HG03139 (cell line): Measurements from ENCODE around the gene HDX.
"Not testable (repeated sequence)": the region's sequence is repeated elsewhere in the genome, so short reads cannot be mapped to it uniquely, and the experiment has no call there.

Experiments
- ATAC-seq: cut with Tn5 transposase; IDR thresholded peaks from one replicate; pipeline ENCODE4 v1.9.1; 2021; ENCODE audit not compliant: unreplicated experiment

The HDX gene, protein sequence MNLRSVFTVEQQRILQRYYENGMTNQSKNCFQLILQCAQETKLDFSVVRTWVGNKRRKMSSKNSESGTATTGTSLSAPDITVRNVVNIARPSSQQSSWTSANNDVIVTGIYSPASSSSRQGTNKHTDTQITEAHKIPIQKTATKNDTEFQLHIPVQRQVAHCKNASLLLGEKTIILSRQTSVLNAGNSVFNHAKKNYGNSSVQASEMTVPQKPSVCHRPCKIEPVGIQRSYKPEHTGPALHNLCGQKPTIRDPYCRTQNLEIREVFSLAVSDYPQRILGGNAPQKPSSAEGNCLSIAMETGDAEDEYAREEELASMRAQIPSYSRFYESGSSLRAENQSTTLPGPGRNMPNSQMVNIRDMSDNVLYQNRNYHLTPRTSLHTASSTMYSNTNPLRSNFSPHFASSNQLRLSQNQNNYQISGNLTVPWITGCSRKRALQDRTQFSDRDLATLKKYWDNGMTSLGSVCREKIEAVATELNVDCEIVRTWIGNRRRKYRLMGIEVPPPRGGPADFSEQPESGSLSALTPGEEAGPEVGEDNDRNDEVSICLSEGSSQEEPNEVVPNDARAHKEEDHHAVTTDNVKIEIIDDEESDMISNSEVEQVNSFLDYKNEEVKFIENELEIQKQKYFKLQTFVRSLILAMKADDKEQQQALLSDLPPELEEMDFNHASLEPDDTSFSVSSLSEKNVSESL

DNA sequence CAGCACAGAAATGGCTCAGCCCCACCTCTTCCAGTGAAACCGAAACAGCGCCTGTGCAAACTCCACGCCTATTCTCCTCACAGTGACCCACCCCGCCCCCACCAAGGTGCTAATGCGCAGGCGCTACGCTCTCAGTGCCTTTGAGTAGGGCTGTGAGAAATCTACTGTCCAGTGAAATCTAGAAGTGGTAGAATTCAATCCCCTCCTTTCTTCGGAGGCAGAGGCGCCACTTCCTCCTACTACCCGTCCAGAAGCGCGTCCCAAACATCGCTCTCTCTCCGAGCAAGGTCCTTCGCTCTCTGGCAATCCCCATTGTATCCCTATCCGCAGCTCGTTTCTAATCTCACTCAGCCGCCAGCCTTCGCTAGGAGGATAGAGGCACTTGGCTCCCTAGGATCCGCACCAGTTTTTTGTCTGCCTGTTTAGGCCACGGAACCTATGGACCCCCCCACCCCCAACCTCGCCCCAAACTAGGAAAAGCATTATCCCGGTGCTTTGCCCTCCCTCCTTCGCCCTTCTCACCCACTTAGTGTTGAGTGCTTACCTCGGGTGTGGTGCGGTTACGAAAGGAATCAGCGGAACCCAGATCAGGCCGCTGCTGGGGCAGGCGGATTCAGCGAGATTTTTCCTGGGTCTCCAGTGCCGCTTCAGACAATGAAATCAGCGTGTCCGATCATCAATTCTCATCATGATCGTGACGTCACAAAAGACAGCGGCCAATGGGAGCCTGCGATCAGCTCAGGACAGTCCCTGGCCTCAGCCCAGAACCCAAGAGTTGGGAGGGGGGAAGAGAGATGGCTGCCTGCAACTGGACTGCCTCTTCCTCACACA is at the start of gene HDX:
HDX (minus strand) TSS at position 656 of the 831 bp plus-strand sequence. CDS start 27,056 bp downstream, outside the sequence.
- peak; percentile 91 for ATAC-seq

DNA sequence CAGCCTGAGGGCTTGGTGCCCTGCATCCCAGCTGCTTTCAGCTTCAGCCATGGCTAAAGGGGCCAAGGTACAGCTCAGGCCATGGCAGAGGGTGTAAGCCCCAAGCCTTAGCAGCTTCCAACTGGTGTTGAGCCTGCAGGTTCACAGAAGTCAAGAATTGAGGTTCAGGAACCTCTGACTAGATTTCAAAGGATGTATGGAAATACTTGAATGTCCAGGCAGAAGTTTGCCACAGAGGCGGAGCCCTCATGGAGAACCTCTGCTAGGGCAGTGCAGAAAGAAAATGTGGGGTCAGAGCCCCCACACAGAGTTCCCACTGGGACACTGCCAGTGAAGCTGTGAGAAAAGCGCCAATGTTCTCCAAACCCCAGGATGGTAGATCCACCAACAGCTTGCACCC is 39.1 kb upstream of the HDX start:
- not testable (repeated sequence) for ATAC-seq

DNA sequence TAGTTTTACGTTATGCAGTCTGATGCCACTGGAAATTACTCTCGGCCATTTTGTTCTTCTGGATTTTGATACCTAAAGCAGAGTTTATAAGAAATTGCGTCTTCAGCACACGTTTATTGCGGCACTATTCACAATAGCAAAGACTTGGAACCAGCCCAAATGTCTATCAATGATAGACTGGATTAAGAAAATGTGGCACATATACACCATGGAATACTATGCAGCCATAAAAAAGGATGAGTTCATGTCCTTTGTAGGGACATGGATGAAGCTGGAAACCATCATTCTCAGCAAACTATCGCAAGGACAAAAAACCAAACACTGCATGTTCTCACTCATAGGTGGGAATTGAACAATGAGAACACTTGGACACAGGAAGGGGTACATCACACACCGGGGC is 35.4 kb upstream of the HDX start:
- ATAC-seq: not testable (repeated sequence)

DNA sequence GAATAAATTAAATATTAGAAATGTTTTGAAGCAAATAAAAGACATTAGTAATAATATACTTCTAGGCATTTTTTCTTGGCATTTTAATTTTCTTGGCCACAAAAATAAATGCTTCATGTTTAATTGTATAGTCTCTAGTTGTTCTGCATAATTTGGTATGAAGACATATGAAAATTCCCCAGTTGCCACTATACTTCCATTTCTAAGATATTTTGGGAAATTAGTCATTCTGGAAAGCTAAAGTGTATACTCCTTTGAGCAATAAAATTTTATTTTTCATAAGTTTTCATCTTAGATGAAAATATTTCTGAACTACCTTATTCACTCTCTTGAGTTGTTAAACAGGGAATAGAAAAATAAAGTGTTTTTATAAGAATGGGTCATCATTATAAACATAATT is 13.8 kb downstream of the HDX start:
- no peak for ATAC-seq

DNA sequence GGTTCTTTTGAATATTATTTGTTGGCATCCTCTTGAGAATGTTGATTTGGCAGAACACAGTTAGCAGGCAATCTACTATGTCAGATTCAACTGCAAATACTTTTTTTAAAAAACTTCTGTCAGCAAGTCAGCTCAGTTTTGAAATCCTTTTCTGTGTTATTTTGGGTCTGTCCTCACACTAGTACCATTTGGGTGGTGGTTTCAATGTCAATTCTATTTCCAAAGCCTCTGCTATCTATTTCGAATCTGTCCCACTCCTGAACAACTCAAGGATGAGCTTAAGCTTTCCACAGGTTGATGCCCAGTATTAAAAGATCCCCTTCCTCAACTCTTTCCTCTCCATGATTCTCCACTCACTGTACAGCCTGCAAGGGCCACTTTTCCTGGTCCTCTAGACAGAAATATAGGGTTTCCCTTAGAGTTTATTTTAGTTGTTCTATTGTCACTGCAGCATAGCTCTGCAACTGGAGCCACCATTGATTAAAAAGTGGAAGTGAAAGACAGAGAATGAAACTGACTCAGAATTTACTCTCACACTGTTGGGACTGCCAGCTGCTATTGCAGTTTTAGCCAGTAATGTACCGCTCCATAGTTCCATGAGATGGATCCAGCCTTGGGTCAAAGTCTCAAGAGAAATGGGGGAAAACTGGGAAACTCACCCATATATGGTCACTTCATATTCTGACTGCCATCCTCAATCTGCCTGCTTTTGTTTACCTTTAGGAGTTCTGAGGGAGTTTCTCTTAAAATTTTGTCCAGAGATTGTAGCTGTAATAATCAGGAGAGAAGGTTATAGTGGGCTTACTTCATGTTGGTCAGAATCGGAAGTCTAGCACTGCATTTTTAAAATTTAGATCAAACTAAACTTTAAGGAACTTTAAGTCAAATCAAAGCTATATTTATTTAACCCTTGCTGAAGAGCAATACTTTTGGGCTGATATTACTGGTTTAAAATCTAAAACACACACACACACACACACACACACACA is 14.6 kb downstream of the HDX start:
- ATAC-seq: peak; percentile 99

DNA sequence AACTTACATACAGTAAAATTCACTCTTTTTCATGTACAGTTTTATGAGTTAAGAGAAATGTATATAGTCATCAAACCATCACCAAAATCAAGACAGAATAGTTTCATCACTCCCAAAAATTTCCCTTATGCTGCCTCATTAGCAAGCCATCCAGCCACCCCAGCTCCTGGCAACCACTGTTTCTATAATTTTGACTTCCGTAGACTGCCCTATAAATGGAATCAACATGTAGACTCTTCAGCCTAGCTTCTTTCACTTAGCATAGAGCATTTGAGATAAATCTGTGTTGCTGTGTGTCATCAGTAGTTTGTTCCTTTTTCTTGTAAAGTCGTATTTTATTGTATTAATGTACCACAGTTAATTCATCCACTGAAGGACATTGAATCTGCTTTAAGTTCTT is 23.2 kb downstream of the HDX start:
- ATAC-seq: no peak

DNA sequence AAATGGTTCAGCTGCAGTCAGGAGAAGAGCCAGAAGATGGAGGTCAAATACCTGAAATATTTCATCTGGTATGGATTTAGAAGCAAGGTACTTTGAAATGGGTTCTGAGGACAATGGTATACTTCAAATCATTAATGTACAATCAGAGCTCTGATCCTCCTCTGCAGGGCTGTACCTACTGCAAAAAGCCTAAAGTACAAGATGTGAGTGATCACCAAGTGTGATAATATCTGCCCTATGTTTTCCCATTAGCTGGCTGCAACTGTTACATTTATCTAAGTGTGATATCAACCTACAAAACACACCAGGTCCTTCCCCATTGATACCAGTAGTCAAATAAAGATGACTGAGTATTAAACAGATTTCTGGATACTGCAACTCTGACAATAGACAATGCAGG is 25.1 kb downstream of the HDX start:
- no peak for ATAC-seq

DNA sequence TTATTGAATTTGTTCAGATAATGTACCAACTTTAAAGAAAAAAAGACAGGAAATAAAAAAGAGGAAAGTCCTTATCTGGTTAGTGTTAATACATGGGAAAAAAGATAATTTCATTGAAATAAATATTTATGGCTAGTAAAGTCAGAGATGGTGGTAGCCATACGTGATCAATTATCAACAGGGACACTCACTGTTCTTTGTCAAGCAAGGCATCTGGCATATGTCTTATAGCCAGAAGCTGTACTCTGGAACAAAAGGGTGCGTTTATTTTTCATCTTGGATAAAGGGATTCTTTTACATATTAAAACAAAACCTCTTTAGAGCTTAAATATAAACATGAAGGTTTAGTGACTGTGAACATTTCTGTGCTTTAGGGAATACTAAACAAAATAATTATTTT is 26.7 kb downstream of the HDX start:
- ATAC-seq: no peak

DNA sequence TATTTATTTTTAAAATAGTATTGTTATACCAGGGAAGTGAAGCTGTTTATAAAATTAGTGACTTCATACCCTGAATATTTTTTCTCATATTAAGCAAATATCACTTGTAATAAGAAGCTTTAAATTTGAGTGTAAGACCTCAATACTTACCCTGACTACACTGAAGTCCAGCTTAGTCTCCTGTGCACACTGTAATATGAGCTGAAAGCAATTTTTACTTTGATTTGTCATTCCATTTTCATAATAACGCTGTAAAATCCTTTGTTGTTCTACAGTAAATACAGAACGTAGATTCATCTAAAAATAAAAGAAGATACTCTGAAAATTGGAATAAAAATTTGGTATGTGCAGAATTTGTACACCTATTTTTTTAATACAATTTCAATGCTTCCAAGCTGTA is 27.2 kb downstream of the HDX start:
- no peak for ATAC-seq

DNA sequence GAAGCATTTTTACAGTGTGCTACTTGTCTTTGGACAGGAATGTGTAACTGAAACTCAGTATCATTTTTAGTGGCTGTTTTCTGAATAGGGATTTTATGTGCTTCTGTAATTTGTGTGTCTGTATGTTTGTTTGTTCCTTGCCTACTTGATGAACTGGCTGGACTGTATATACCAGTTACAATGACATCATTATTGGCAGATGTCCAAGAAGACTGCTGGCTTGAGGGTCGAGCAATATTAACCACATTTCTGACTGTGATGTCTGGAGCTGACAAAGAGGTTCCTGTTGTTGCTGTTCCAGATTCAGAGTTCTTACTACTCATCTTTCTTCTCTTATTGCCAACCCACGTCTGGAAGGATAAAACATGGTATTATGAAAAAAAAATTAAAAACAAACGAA is 33.0 kb downstream of the HDX start:
- ATAC-seq: no peak

DNA sequence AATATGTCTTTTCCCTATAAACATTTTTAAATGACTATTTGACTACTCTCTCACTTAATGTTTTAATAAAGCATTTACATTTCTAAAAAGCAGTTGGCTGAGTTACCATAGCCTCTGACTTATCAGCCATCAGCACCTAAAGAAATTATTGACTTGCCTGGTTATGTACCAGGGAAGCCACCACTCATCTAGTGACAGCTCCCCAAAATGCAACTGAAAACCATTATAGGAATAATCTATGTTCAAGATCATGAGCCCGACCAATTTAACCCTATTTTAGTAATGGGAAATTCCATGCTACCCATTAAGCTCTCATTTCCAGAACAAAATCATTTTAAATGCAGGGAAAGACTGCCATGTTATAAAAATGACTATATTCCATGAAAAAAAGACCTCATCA is 34.4 kb downstream of the HDX start:
- ATAC-seq: no peak

DNA sequence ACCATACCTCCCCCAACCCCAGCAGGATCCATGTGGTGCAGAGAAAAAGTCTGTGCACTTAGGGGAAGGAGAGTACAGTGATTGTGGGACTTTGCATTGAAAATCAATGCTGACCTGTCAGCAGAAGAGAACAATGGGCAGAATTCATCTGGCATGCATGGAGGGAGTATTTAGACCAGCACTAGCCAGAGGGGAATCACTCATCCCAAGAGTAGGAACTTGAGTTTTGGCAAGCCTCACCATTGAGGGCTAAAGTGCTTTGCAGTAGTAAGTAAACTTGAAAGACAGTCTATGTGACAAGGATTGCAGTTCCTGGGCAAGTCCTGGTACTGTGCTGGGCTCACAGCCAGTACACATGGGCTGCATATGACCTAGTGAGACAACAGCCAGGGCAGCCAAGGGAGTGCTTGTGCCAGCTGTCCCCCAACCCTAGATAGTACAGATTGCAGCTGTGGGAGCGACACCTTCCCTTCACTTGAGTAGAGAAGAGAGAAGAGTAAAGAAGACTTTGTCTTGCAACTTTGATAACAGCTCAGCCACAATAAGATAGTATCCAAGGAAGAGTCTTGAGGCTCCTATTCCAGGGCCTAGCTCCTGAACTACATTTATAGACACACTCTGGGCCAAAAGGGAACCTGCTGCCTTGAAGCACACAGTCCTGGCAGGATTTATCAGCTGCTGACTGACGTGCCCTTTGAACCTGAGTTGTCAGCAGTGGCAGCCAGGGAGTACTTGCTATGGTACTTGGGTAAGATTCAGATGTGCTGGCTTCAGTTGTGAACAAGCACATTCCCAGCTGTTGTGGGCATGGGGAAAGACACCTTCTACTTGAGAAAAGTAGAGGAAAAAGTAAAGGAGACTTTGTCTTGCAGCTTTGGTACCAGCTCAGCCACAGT is 48.7 kb downstream of the HDX start:
- ATAC-seq: no peak

DNA sequence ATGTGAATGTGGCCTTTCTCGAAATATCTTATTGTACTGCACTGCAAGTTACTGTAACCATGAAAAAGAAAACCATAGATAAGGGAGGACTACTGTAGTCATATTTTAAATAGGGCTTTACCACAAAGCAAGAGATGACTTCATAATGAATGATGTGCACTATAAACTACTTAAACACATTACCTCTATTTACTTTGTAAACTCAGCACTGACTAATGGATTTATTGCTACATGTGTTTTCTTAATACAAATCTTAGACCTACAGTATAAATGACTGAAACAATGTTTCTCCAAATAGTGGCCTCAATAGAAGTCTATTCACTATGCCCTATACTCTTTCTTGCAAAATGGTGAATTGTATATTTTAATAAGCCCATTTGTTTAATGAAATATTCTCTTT is 61.1 kb downstream of the HDX start:
- no peak for ATAC-seq

DNA sequence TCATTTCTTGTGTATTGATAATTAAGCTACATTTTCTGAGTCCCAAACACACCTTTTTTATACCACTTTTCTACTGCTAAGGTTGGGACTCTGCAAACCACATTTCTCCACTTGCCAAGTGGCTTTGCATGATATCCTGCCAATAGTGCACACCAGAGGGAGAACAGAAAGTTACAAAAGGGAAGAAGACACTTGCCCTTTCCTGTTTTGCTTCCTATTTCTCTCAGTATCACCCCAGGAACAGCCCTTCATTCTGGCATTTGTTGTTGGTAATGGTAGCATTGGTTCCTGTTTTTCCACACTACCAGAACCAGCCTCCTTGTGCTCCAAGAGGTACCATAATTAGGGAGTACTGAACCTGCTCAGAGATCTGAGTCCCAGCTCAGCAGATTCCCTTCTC is 87.1 kb downstream of the HDX start:
- ATAC-seq: no peak

DNA sequence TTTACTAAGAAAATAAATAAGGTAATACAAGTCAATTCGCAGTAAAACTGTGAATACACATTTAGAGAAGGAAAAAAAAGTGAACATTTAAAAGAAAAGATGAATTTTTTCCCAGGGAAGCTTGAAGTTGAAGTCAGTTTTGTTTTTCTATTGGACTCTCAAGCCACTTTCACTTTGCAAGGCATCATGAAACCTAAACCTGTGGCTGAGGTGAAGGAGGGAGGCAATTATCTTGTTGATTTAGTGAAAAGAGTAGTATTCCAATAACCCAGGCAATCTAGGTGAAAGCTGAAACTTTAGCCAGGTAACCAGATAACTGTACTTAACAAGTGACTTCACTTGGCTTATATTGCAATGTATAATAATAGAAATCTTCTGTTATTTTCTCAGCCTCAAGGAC is 138.6 kb downstream of the HDX start:
- ATAC-seq: no peak

DNA sequence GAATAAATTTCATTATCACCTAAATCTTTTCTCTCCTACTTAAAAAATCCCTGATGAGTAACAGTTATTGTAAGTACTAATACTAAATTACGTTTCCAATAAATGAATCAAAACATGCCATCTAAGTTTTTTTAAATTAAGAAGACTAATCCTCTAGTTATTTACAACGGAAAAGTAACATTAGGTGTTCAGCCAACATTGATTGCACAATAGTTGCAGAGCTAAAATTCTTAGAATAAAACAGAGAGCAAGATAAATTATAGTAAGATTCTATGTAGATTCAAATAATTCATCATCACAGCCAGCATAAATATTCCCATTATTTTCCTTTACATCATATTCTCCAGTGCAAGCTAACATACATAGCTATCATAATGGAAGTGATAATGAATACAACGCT is 139.2 kb downstream of the HDX start:
- no peak for ATAC-seq

DNA sequence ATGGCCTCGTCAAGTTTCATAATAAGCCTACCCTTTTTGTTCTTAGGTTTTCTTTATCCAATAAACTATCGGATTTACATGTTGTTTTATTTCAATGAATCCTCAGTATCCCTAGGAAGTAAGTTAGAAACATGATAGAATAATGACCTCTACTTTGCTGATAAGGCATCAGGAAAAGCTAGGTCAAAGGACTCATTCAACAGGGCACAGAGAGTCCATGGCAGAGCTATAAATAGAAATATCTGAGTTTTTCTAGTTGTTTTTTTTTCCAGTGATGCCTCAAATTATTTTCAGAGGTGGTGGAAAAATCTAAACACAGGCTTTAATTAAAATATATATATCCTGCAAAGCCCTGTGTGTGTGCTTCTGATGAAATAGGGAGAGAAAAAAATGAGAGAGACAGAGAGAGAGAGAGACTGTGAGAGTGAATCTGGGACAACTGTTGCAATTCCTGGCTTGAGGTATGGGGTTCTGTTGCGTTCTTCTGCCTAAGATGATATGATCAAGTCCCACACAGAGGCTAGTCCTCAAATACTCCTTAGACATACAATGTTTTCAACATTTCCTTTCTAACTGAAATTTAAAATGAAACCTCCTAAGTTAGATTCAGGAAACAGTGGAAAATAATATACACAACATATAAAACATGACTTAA is 139.9 kb downstream of the HDX start:
- no peak for ATAC-seq

DNA sequence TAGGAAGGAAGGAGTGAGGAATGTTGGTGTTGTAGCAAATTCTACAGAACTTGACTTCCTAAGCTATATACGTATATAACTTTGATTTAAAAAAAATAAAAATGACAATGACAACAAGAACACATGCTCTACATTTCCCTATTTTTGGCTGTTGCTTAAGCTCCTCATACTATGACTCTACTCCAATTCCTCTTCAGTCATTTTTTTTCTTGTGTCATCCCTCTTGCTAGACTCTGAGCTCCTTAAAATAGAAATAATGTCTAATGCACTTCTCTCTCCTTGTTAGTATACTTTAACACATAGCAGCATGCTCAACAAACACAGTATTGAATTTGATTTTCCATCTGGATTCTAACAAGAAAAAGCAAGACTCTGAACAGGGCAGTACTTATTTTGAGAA is 144.0 kb downstream of the HDX start:
- no peak for ATAC-seq

DNA sequence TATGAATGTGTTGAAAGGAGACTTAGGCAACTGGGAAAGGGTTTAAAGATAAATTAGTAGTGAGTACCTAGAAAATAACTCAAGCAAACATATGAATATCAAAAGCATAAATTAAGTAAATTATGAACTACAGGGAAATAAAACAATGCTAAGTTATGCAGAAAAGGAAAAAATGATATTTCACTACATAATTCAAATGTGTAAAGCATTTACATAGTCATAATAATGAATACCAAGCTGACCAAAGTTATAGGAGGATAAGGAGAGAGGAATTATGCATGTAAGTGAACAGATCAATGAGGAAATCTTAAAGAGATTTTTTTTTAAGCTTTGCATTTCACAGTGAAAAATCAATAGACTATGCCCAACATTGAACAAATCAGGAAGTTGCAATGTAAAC is 145.0 kb downstream of the HDX start:
- ATAC-seq: no peak
